G401.6 (cell line): Measurements from ENCODE around the gene PDE1C.
"Not testable (repeated sequence)": the region's sequence is repeated elsewhere in the genome, so short reads cannot be mapped to it uniquely, and the experiment has no call there.

Experiments used
- FAIRE-seq: peaks from 2 replicates; lab custom pipeline; 2012; peaks lifted over from hg19 to GRCh38; lab: Jason Lieb, UNC

PDE1C gene

GRCh38 chr7:32070406-32071360 lies at the start of gene PDE1C:
Gene PDE1C (minus strand): TSS chr7:32070407.
- no peak for FAIRE-seq

GRCh38 chr7:32119790-32120196 lies 49.6 kb upstream of the PDE1C start:
- no peak for FAIRE-seq

- FAIRE-seq, result no peak
Measured at GRCh38 chr7:32117837-32118236, 47.6 kb upstream of the PDE1C start.

DNA sequence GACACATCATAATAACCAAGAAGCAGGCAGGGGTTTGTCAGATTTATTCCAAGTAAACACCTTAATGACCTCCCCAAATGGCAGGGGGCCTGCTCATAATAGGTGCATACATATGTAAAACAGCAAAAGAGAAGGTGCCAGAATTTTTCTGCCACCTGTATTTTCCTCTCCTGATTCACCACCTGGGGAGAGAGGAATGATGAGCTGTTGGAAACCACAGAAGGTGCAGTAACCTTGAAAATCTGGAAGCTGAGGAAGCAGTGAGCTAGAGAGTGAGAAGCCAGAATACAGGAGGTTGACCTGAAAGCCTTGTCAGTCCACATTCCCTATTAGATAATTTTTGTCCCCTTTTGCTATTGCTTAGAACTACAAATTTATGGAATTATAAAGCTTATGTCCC lies 46.2 kb upstream of the PDE1C start:
- no peak for FAIRE-seq

DNA sequence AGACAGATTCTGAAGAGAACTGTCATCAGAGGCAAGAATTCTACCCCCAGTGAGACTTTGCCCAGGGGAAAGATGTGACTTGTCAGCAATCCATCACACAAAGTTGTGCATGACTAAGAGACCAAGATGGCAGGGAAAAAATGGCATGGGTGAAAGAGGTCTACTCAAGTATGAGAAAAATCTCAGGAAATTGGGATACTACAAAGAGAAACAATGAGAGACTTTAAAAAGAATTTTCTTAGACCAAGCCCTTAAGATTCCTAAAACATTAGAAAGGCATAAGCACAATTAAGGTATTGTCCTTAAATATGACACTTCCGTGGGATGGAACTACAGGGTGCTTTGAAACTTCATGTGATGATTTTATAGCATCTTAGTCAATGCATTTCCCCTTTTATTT lies 45.6 kb upstream of the PDE1C start:
- FAIRE-seq, result no peak

- no peak for FAIRE-seq
Measured at GRCh38 chr7:32108651-32109050, 38.4 kb upstream of the PDE1C start.

GRCh38 chr7:32104766-32105165 lies 34.6 kb upstream of the PDE1C start:
- FAIRE-seq, result no peak

DNA sequence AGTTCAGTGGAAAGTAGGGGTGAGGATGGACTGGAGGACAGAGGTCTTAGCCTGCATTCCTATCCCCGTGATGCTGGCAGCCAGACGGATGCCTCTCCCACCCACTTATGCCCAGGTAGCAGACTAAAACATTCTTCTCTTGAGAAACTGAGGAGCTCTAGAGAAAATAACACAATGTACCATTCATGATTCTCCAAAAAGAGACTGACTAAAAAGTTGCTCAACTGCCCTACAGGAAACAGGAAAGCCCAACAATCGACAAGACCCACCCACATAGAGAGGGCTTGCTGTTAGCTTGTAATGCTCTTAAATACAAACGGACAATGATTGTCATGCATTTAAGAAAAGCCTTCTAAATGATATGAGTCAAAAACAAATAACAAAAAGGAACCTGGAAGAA lies 33.2 kb upstream of the PDE1C start:
- no peak for FAIRE-seq

DNA sequence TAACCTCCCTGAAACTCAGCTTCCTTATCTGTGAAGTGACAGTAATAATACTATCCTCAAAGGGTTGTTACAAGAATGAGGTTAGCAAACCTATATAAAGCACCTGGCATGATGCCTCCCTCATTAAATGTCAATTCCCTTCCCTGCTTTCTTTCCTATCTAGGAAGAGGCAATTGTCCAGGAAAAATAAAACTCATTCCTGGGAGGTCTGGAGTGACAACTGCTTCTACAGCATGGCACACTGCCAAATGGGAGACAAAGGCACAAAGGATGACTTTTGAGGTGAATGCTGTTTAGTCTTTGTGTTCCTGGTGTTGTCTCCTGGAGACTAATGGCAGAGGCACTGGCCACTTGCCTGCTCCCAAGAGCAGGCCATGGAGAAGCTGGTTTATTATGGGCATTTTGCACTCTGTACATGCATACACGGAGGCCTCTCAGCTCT lies 32.2 kb upstream of the PDE1C start:
- FAIRE-seq, result no peak

GRCh38 chr7:32100407-32100907 lies 30.2 kb upstream of the PDE1C start:
- no peak for FAIRE-seq

- FAIRE-seq, result no peak
Measured at GRCh38 chr7:32094516-32094915, 24.3 kb upstream of the PDE1C start.

GRCh38 chr7:32093415-32094408 lies 23.5 kb upstream of the PDE1C start:
- FAIRE-seq, result no peak

- FAIRE-seq, result no peak
Measured at GRCh38 chr7:32092346-32092745, 22.1 kb upstream of the PDE1C start.

- FAIRE-seq, result no peak
Measured at GRCh38 chr7:32091608-32092210, 21.5 kb upstream of the PDE1C start.

GRCh38 chr7:32089678-32090077 lies 19.5 kb upstream of the PDE1C start:
- FAIRE-seq, result no peak

GRCh38 chr7:32089256-32089655 lies 19.0 kb upstream of the PDE1C start:
- FAIRE-seq, result no peak

DNA sequence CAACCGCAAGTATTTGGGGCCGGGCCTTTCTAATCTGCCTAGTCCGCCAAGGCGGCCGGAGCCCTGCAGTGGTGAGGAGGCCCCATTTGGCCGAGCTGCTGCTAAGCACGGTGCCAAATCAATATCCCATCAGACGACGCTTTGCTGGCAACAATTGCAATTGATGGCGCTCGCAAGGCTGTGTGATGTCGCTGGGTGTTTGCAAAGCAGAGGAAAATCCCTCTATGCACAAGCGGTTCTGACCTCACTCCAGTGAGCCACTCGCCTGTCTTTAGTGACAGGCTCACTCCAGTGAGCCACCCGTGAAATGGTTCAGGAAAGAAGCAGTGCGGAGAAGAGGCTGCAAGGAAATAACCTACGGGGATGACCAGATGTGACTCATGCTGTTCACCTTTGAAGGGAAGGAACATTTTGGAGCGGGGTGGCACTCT lies 18.3 kb upstream of the PDE1C start:
- no peak for FAIRE-seq

GRCh38 chr7:32079510-32079909 lies 9.3 kb upstream of the PDE1C start:
- no peak for FAIRE-seq

- no peak for FAIRE-seq
Measured at GRCh38 chr7:32078824-32079223, 8.6 kb upstream of the PDE1C start.

GRCh38 chr7:32077806-32078205 lies 7.6 kb upstream of the PDE1C start:
- FAIRE-seq, result no peak

DNA sequence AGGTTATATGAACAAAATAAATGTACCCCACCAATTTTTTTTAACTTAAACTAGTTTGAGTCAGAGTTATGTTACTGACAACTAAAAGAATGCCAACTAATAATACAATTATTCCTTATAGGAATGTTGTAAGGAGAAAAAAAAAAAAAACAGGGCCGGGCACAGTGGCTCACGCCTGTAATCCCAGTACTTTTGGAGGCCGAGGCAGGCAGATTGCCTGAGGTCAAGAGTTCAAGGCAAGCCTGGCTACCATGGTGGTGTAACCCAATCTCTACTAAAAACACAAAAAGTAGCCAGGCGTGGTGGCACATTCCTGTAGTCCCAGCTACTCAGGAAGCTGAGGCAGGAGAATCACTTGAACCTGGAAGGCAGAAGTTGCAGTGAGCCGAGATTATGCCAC lies 6.6 kb upstream of the PDE1C start:
- not testable (repeated sequence) for FAIRE-seq

DNA sequence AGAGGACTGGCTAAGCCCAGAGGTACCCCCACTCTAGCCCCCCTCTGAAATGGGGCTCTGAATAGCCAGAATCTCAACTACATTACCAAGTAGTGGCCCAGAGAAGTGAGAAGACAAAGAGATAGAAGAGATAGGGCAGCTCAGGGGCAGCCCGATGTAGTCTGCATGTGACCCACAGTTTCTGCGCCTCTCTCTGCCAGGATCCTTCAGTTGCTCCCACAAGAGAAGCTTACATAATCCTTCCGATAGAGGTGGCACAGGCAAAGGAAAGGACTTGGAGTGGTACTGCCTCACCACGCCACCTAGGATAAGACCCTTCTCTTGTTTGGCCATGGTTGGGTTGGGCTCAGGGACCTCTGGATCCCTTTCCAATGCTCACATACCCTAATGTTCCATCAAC lies 5.4 kb upstream of the PDE1C start:
- no peak for FAIRE-seq
